HG03469 (cell line): ENCODE data around the gene C6orf132.

ENCODE experiments used
- ATAC-seq: cut with Tn5 transposase; IDR thresholded peaks from one replicate; pipeline ENCODE4 v1.9.1; 2021; ENCODE audit warnings: mild to moderate bottlenecking, moderate library complexity, moderate number of reproducible peaks; ENCODE audit not compliant: unreplicated experiment

C6orf132 gene

DNA sequence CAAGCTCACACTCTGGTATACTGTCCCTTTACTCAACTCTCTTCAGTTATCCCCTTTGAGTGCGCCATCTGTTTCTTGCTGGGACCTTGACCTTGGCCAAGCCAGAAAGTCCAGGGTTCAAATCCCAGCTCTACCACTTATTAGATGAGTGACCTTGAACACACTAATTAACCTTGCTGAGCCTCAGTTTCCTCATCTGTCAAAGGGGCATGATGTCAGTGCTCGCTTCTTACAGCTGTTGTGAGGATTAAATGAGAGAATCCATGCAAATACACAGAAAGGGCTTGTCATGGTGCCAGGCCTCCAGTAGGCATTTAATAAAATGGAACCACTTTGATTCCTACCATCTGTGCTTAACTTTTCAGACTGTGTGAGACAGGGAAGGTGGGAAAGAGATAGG lies 34.3 kb downstream of the C6orf132 start:
- ATAC-seq = no peak

DNA sequence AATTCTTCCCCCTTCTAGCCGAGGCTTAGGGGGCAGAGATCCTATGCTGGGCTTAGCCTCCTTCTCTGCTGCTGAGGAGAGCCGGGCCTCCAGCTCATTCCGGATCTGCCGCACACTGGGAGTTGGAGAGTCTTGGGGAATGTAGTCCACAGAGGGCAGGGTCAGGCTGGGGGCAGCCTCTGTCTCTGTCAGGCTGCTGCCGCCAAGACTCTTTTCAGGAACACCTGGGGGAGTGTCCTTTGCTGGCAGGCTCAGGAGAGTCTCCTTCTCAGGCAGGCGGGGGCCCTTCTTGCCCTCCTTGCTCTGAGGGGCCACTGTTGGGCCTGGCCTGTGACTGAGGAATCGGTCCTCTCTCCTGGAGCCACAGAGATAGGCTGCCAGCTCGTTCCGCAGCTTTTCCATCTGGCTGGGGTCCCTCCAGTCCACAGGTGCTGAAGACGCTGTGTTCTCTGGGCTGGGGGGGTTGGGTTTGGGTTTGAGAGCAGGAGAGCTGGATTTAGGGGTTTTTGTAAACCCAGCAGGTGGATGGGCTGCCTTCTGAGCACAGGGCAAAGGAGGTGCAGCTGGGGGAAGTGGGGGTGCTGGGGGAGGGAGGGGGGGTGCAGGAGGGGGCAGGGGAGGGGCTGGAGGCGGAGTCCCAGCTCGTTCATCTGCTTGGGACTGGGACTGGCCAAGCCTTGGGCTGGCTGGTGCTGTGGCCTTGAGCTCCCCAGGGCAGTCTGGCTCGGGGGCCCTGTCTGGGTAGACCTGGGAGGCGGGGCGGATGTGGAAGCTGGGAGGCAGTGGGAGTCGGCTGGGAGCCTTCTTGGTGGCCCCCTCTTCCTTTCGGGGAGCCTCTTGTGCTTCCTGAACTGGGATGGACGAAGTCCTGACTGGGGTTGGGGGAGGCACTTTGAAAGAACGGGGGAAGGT lies 36.1 kb downstream of the C6orf132 start:
- ATAC-seq = no peak

DNA sequence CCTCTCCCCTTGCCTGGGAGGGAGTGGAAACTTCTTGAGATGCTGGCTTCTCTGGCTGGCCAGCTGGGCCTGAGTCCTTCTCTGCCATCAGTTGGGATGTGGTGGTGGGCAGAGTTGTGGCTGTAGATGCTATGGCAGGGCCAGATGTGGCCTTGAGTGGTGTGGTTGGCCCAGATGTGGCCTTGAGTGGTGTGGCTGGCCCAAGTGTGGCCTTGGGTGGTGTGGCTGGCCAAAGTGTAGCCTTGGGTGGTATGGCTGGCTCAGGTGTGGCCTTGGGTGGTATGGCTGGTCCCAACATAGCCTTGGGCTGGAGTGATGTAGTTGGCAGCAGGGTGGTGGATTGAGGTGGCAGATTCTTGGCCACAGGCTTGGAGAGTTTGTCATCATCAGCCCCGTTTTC lies 36.7 kb downstream of the C6orf132 start:
- no peak for ATAC-seq

- no peak for ATAC-seq
These were observed 37.2 kb downstream of the C6orf132 start for GRCh38 chr6:42105156-42105648.

- ATAC-seq = no peak
These were observed 37.7 kb downstream of the C6orf132 start for GRCh38 chr6:42104804-42105125.

- ATAC-seq = no peak
These were observed 38.2 kb downstream of the C6orf132 start for GRCh38 chr6:42104095-42104803.

- no peak for ATAC-seq
These were observed 38.7 kb downstream of the C6orf132 start for GRCh38 chr6:42103753-42104094.

GRCh38 chr6:42103216-42103615 lies 39.2 kb downstream of the C6orf132 start:
- no peak for ATAC-seq

DNA sequence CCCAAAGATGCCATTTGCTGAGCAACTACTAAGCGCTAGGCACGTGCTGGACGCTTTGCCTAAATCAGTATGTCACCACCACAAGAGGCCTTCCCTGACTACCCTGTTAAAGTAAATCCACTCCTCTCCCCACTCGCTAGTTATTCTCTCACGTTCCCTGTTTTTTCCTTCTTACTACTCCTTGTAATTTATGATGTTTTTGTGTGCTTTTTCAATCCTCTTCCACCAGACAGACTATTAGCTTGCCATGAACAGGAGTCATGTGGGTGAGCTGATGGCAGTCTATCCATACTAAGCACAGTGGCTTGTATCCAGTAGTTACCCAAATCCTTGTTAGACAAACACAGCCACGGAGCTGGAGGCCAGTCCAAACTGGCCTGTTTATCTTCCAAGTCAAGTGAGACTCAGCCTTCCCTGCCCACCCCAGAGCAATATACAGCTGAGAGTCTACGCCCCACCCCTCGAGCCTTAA lies 41.2 kb downstream of the C6orf132 start:
- ATAC-seq = no peak

DNA sequence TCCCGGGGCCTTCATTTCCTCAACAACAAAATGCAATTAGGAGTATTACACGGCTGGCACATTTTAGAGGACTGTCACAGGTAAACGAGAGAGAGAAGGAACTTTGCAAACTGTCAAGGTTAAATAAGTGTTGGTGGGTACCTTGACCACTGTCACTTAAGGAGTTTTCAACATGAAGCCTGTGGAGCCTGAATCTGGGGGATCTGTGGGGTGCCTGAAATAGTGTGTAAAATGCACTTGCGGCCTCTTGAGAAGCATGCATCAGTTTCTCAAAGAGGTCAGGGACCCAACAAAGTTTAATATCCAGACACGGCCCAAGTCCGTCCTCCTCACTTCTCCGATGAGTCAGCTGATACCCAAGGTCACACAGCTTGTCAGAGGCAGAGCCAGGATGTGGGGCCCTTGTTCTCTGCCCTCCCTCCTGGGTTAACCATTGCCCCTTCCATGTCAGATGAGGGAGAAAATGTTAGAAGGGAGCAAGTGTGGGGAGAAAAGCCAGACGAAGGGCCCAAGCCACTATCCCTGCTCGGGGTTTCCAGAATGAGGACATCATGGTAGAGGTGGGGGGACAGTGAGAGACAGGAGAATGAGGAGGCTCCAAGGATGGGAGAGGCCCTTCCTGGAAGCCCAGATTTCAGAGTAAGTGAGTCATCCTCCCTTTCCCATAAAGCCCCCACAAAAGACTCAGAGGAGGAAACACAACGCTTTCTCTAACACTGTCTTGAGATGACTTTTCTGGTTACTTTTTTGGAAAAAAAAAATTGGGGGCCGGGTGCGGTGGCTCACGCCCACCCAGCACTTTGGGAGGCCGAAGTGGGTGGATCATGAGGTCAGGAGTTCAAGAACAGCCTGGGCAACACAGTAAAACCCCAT lies 42.2 kb downstream of the C6orf132 start:
- ATAC-seq = no peak

GRCh38 chr6:42099340-42100028 lies 42.9 kb downstream of the C6orf132 start:
- ATAC-seq = no peak

- no peak for ATAC-seq
These were observed 46.5 kb downstream of the C6orf132 start for GRCh38 chr6:42095776-42096541.

DNA sequence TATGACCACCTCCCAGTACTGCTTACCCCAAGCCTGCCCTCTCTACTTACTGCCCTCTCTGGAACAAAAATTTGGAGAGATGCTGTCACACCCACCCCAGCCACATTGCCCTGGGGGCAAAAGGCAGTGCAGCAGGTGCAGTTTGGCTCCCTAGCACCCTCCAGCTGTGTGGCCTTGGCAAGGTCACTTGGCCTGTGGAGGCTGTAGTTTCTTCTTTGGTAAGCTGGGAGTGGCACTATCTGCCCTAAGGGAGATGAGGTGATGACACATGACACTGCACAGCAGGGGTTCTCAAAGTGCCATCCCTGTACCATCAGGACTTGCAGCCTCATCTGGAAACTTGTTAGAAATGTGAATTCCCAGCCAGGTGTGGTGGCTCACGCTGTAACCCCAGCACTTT lies 47.3 kb downstream of the C6orf132 start:
- no peak for ATAC-seq

DNA sequence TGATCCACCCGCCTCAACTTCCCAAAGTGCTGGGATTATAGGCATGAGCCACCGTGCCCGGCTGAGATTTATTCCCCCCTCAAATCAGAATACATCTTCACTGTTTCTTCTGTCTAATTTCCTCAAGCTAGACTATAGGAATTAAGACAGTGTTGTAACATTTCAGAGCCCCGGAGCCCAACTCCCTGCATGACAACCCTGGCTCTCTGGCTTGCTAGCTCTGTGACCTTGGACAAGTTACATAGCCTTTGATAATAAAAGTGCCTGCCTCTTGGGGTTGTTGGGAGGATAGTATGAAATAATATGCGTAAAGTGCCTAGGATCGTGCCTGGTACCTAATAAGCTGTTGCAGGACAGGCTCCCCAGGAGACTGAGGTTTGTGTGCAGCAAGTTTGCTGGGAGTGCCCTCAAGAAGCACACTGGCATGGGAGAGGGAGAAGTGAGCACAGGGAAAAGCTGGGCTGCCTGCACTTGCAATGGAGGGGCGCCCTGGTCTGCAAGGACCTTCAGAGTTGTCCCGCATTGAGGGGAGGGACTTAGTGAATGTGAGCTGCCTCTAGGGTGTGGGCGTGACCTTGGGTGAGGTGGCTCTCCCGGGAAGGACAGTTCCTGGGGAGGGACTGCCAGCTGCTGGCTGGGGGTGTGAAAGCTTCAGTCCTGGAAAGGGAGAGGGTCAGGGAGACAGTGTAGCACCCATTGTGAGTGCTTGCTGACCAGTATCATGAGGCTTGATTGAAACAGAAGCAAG lies 48.7 kb downstream of the C6orf132 start:
- ATAC-seq = no peak

GRCh38 chr6:42091718-42092023 lies 50.7 kb downstream of the C6orf132 start:
- no peak for ATAC-seq

DNA sequence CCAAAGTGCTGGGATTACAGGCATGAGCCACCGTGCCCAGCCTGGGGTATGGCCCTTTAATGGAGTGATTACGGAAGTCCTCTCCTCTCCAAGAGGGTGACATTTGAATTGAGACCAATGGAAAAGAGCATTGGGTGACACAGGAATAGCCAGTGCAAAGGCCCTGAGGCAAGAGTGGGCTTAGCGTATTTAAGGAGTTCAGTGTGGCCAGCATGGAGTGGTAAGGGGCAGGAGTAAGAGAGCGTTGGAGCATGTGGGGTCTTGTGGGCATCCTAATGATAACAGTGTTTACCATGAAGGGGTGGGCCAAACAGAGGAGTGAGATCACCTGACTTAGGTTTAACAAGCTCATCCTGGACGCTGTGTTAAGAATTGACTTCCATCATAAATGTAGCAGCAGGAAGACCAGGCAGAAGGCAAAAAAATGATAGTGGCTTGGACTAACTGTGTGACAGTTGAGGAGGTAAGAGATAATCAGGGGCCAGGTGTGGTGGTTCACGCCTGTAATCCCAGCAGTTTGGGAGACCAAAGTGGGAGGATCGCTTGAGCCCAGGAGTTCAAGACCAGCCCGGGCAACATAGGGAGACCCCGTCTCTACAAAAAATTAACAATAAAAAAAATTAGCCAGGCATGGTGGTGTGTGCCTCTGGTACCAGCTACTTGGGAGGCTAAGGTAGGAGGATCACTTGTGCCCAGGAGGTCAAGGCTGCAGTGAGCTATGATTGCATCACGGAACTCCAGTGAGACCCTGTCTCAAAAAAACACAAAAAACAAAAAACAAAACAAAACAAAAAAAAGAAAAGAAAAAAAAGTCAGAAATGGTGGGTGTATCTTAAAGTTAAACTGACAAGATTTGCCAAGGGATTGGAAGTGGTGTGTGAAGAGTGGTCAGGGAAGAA lies 51.4 kb downstream of the C6orf132 start:
- no peak for ATAC-seq

GRCh38 chr6:42088101-42088591 lies 54.3 kb downstream of the C6orf132 start:
- ATAC-seq = no peak
